Upper lobe of right lung (tissue), 1 donor: ENCODE data around the gene TCEAL1. TPM values are rescaled to one million over a fixed set of nuclear protein-coding genes. Genes with fewer than 3 reads are reported as not detected.
"Not testable (repeated sequence)": the region's sequence is repeated elsewhere in the genome, so short reads cannot be mapped to it uniquely, and the experiment has no call there.

Experiments used
- ATAC-seq: fragments of 200-7000 bp; cut with Tn5 transposase; one replicate; pipeline ENCODE4 v1.9.1; 2020; ENCODE audit warnings: mild to moderate bottlenecking, moderate library complexity
- DNase-seq: peaks from one replicate; pipeline ENCODE4 v3.0.0-alpha.2; 2020
- H3K27ac ChIP-seq: fragments of 200-600 bp; one replicate; pipeline ENCODE4 v1.8.0; 2022
- H3K27me3 ChIP-seq: fragments of 200-600 bp; one replicate; pipeline ENCODE4 v1.8.0; 2022; ENCODE audit warnings: mild to moderate bottlenecking
- H3K36me3 ChIP-seq: fragments of 200-600 bp; one replicate; pipeline ENCODE4 v1.8.0; 2022
- H3K4me1 ChIP-seq: fragments of 200-600 bp; one replicate; pipeline ENCODE4 v1.8.0; 2022
- H3K4me3 ChIP-seq: fragments of 200-600 bp; one replicate; pipeline ENCODE4 v1.8.0; 2022; ENCODE audit warnings: mild to moderate bottlenecking
- H3K9me3 ChIP-seq: fragments of 200-600 bp; one replicate; pipeline ENCODE4 v1.8.0; 2022
- intact Hi-C: fragments of 100-400 bp; cut with DNase I; formaldehyde crosslinking; loops from one replicate; pipeline ENCODE4 v1.11.0; 2022
- total RNA-seq: library from RNA; stranded (reverse); fragmentation: NEBNext Ultra II Directional; extraction: Animal tissue kit (Norgen Biotek cat#: 25700); gene quantifications from one replicate; pipeline ENCODE4 v1.2.1, GENCODE V29; 2021
- TF ChIP-seq, protein P1 (sequence below): fragments of 200-600 bp; IDR thresholded peaks from one replicate; pipeline ENCODE4 v1.8.0; 2022; ENCODE audit warnings: antibody characterized with exemption
- donor health status: DM: no; HTN: yes; CAD: no; lungs with severe emphysema.

TCEAL1 gene
- total RNA-seq, 1 donor from 2014 or later: 31.0 TPM

DNA sequence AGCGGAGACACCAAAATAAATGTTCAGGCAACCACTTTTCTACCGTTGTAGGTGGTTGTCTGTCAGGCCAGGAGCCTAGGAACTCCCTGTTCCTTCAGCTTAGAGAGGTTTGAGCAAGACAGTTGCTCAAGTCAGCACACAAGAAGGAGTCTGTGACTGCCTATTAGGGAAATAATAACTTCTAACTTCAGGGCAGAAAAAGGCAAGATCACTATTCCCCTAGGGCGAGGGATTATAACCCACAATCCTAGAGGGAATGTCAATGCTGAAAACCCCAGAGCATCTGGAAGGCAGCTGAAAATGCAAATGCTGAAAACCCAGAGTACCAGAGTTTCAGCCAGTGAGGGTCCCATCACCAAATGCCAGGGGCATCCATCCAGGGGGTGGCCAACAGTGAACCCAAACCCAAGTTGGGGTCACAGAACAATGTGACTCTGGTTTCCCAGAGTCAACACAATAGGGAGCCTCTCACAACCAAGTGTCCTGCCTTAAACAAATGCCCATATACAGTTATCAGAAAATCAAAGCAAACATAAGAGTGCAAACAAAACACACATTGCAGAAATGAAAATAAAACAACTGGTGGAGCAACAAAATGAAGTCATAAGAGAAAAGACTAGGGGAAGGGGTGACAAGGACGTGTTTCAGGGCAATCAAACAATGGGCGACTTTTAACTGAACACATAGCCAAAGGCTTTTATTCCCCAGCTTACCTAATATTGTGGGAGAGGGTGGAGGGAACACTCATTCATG, 30.1 kb downstream of the TCEAL1 start:
- no peak for ATAC-seq
- TF ChIP-seq, protein P1, sequence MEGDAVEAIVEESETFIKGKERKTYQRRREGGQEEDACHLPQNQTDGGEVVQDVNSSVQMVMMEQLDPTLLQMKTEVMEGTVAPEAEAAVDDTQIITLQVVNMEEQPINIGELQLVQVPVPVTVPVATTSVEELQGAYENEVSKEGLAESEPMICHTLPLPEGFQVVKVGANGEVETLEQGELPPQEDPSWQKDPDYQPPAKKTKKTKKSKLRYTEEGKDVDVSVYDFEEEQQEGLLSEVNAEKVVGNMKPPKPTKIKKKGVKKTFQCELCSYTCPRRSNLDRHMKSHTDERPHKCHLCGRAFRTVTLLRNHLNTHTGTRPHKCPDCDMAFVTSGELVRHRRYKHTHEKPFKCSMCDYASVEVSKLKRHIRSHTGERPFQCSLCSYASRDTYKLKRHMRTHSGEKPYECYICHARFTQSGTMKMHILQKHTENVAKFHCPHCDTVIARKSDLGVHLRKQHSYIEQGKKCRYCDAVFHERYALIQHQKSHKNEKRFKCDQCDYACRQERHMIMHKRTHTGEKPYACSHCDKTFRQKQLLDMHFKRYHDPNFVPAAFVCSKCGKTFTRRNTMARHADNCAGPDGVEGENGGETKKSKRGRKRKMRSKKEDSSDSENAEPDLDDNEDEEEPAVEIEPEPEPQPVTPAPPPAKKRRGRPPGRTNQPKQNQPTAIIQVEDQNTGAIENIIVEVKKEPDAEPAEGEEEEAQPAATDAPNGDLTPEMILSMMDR: no peak
- Histone ChIP-seq H3K27me3 (no peaks in the 10 kb centered on the region), H3K36me3 (no peaks in the 10 kb centered on the region), H3K9me3 (no peaks in the 10 kb centered on the region), H3K4me3 (no peak overlapping the region), H3K27ac (no peak overlapping the region), H3K4me1 (no peaks in the 10 kb centered on the region)
- no peak for DNase-seq
- intact Hi-C loops: no loop called here

- H3K36me3 ChIP-seq, H3K4me3 ChIP-seq, H3K27ac ChIP-seq, H3K9me3 ChIP-seq, H3K27me3 ChIP-seq, H3K4me1 ChIP-seq, DNase-seq, intact Hi-C loops, ATAC-seq: not testable (repeated sequence)
These were observed 30.7 kb downstream of the TCEAL1 start for GRCh38 chrX:103659460-103659859.

DNA sequence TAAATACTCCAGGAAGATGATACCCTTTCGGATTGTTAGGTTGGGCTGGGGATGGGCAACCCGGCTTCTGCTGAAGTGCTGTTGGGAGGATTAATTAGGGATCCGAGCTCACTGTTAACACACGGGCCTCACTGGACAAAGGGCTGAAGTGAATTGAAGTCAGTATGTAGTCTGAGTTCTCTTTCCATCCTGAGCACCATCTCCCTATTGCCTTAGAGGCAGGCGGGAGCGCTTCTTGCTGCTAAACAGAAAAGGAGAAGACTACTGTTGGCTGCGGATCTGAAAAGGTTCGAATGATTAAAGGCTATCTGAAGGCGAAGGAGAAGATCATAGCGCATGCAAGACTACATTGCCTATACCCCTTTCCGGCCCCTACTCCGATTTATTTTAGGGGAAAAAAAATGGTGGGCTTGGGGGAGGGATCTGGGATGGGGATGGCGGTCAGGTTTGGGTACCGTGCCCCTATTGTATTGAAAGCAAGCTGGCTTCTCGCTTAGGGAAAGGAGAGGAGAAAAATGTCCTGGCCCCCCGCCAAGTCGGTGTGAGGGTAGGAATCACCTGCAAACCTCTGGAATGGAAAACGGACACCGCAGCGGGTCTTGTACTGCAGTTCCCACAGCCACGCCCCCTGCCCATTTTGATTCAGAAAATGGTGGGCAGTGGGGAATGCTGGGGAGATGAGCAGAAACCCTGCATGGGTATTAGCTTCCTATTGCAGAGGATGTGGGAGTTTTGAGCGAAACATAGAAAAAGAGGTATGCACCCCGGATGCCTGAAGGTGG, 35.4 kb downstream of the TCEAL1 start:
- Histone ChIP-seq H3K27ac (no peak overlapping the region), H3K4me1 (no peaks in the 10 kb centered on the region), H3K4me3 (no peak overlapping the region), H3K36me3 (no peaks in the 10 kb centered on the region), H3K9me3 (no peaks in the 10 kb centered on the region), H3K27me3 (no peaks in the 10 kb centered on the region)
- ATAC-seq (no peak), DNase-seq (no peak)
- TF ChIP-seq, protein P1: no peak
- intact Hi-C loops: no loop called here

- Histone ChIP-seq H3K36me3 (no peaks in the 10 kb centered on the region), H3K4me1 (no peaks in the 10 kb centered on the region), H3K4me3 (no peak overlapping the region), H3K27me3 (no peaks in the 10 kb centered on the region), H3K9me3 (no peaks in the 10 kb centered on the region), H3K27ac (no peak overlapping the region)
- DNase-seq (no peak), ATAC-seq (no peak)
- TF ChIP-seq, protein P1: no peak
- intact Hi-C loops: no loop called here
These were observed 37.7 kb downstream of the TCEAL1 start for GRCh38 chrX:103666202-103667107.

- Histone ChIP-seq H3K9me3 (no peaks in the 10 kb centered on the region), H3K27me3 (no peaks in the 10 kb centered on the region), H3K36me3 (no peaks in the 10 kb centered on the region), H3K4me3 (no peak overlapping the region), H3K27ac (no peak overlapping the region), H3K4me1 (no peaks in the 10 kb centered on the region)
- ATAC-seq (no peak), DNase-seq (no peak)
- TF ChIP-seq, protein P1: no peak
- intact Hi-C loops: no loop called here
These were observed 41.0 kb downstream of the TCEAL1 start for GRCh38 chrX:103669745-103670144.
